Measurements from ENCODE around the gene ARHGDIA.
A peak's percentile ranks its signal among the peaks of the same experiment; 100 is the strongest.

- TF ChIP-seq CTCF (conservative IDR thresholded peaks at IDR 0.05 in 1 of 2, IDR thresholded peaks at IDR 0.05 in 1 of 2; ENCODE audit: extremely low read depth in 1 of 2, insufficient read depth in 1 of 2, low read depth in 1 of 2, low read length in 2 of 2) (peak in 1 of 2 donors; percentile 6), EZH2 (IDR thresholded peaks at IDR 0.05; ENCODE audit: borderline replicate concordance, low read length) (no peak)
These were observed 36.3 kb upstream of the ARHGDIA start for GRCh38 chr17:81907219-81908145.

Measured in mammary epithelial cell (primary cell).